ENCODE data around the gene LRFN5.

LRFN5 gene

DNA sequence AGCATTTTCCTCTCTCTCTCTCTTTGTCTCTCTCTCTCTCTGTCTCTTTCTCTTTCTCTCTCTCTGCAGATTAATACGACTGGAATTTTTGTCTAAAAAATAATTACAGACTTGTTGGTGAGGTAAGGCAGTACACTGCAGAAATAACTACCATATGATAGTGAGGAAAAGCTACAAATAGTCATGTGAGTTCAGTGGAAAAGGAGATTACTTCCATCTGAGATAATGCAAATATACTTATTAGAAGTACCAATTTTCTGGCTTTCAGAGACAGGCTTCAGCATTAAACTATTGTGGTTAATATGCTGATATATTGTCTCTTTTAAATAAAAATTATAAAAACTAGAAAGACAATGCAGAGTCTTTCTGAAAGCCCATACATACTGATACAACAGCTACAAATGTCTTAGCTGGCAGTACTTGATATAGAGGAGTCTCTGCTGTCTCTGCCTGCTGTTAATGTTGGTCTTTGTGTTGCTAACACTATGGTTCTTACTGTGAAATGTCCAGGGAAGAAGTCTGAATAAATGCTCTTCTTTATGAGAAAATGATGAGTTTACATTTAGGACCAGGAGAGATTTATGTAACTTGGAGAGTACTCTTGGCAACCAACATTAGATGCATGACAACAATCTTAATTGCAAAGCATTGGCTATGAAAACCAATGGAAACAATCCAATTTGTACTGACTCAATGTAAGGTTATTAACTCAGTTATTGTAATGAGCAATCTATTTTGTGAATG is 167.0 kb downstream of the LRFN5 start:
- no peak for DNase-seq

DNA sequence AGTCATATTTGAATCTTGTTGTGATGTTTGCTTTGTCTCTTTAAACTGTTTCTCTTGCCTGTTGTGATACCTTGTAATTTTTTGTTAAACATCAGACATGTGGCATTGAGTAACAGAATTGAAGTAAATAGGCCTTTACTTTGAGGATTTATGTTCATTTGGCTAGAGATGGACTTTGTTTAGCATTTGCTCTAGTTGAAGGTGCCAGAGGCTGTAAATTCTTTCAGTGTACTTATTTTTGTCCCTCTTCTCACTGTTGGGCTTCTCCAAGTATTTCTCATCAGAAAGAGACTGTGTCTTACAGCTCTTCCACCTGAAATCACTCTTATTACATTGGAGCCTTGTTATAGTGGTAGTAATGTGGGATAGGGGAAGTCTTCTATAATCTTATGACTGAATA is 175.8 kb downstream of the LRFN5 start:
- DNase-seq: no peak

DNA sequence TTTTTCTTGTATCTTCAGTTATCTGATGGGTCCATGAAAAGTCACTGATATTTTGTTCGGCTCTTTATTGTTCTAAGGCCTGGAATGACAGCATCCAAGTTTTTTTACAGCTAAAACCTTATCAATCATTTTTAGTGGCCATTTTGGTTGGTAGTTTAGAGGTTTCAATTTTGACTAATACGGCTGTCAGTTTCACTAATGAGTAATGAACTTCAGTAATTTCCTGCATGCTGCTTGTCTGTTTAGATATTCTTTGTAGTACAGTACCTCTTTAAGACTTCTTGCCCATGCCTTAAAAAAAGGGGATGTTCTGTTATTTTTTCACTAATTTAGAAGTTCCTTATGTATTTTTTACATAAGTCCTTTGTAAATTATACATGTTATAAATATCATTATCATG is 176.7 kb downstream of the LRFN5 start:
- DNase-seq: no peak

GRCh38 chr14:41785696-41786095 is 179.0 kb downstream of the LRFN5 start:
- DNase-seq: no peak

- no peak for DNase-seq
Observed at GRCh38 chr14:41799817-41800216, 193.1 kb downstream of the LRFN5 start.

DNA sequence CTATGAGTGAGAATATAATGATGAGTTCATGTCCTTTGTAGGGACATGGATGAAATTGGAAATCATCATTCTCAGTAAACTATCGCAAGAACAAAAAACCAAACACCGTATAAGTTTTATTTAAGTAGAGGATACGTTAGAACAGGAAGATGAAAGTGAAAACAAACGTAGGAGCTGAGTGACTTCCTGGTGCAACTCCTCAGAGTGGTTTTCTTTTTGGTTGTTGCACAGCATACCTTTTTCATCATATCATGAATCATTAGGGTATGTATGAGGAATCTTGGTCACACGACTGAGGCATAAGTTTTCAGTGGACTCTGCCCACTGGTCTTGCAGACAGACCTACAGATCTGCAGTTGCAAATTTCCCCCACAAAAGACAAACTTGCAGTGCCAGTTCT is 199.0 kb downstream of the LRFN5 start:
- DNase-seq: no peak

- no peak for DNase-seq
Observed at GRCh38 chr14:41806366-41806975, 199.8 kb downstream of the LRFN5 start.

- no peak for DNase-seq
Observed at GRCh38 chr14:41810362-41810761, 203.7 kb downstream of the LRFN5 start.

- DNase-seq: no peak
Observed at GRCh38 chr14:41817626-41818025, 210.9 kb downstream of the LRFN5 start.

- DNase-seq: no peak
Observed at GRCh38 chr14:41824441-41824840, 217.8 kb downstream of the LRFN5 start.

DNA sequence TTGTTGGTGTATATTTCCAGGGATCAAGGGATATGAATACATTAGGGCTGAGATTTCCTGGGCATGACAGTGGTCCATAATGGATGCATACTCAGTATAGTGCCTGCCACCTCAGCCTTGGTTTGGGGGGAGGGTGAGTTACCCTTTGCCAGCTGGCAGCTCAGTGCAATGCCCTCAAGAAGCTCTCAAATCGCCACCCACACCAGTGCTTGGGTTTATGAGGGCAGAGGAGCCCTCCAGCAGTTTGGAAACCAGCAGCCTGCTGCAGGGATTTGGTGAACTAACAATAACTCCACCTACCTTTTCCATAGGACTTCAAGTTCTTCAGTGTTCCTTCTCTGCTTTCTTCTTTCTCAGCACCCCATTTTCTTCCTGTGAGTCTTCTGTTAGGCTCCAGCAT is 218.9 kb downstream of the LRFN5 start:
- DNase-seq: no peak

DNA sequence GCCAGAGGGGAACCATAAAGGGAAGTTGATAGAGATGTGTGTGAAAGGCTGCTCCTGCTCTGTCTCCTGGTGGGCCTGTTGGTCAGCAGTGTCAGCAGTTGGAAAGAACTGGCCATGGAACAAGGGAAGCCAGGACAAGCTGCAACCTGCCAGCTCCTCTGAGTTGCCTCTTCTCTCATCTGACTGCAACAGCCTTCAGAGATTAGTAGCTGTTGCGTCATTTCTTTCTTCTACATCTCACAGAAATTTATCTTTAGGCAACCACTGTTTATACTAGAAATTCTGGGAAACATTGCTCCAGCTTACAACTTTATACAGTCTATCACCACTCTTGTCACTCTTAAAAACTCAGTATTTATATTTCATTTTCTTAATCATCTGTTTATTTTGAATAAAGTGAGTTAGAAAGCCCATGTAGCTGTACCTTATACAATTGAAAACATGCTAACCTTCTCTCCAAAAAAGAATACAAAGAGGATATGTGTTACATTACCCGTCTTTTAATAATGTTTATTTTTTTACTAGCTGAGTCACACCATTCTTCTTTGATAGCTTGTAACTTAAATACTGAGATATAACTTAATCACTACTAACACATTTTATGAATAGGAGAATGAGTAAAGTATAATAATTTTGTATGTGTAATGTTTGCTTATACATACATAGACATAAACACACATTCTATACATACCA is 224.2 kb downstream of the LRFN5 start:
- no peak for DNase-seq

- no peak for DNase-seq
Observed at GRCh38 chr14:41839661-41840060, 233.0 kb downstream of the LRFN5 start.

DNA sequence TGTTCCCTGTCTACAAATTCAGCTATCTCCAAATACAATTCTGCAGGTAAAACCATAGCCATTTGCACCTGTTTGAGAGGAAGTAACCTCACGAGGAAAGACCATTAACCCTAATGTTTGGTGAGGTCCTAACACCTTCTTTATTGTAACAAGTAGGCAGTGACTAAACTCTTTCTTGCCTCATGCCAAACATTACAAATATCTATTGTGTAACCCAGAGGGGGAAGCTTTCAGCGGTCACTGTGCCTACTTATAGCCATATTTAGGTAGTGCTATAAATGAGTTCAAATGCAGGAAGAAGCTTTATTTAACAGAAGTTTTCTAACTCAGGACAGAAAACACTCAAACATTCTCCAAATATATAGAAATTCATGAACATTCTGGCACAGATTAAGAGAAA is 252.7 kb downstream of the LRFN5 start:
- no peak for DNase-seq

- DNase-seq: no peak
Observed at GRCh38 chr14:41860586-41860985, 253.9 kb downstream of the LRFN5 start.

DNA sequence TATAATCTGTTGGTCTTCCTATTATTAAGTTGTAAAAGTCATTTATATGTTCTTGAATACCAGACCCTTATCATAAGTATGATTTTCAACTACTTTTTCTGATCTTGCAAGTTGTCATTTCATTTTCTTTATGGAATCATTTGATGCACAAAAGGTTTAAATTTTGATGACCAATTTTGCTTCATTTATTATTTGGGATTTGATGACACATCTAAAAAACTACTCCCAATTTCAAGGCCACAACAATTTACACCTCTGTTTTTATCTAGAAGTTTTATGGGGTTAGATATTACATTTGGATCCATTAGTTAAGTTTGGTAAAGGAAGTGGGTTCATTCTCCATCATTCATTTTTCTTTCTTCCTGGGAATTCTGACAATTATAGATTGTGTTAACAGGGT is 259.2 kb downstream of the LRFN5 start:
- DNase-seq: no peak

GRCh38 chr14:41868396-41868795 is 261.7 kb downstream of the LRFN5 start:
- no peak for DNase-seq

DNA sequence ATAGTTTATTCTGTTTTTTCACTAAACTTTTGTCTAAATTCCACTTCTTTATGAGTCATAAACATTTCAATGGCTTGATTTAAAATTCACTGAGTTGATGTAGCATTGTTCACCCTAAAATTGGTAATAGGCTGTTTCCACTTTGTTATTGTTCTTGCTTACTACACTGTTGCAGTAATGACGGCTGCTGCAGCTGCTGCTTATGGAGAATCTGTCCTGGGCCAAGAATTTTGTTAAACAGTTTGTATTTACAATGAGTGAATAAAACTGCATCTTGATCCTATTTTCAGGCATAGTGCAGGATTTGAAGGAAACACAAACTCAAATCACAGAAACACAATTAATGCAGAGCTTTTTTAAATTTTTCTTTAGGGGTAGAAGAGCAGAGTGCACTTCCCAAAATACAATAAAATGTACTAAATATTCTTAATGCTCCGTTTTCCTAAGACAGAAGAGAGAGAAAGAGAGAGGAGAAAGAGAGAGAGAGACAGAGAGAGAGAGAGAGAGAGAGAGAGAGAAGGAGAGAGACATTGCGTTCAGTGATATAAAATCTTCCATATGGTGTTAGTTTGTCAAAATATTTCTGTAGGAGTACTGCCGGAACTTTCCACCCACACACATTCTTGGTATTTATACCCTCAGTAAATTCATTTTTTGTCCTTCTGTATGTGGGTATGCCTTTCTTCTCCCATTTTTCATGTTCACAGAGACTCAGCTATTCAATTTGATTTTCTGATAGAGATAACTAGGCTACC is 266.4 kb downstream of the LRFN5 start:
- no peak for DNase-seq

- DNase-seq: no peak
Observed at GRCh38 chr14:41873686-41874317, 267.1 kb downstream of the LRFN5 start.

- no peak for DNase-seq
Observed at GRCh38 chr14:41875116-41875515, 268.4 kb downstream of the LRFN5 start.

- DNase-seq: no peak
Observed at GRCh38 chr14:41878321-41878720, 271.6 kb downstream of the LRFN5 start.

DNA sequence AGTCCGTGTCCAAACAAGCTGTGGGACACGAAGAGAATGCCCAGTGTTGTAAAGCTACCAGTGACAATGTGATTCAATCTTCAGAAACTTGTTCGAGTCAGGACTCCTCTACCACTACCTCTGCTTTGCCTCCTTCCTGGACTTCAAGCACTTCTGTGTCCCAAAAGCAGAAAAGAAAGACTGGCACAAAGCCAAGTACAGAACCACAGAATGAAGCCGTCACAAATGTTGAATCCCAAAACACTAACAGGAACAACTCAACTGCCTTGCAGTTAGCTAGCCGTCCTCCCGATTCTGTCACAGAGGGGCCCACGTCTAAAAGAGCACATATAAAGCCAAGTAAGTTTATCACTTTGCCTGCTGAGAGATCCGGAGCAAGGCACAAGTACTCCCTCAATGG is 284.9 kb downstream of the LRFN5 start:
- DNase-seq: no peak

DNA sequence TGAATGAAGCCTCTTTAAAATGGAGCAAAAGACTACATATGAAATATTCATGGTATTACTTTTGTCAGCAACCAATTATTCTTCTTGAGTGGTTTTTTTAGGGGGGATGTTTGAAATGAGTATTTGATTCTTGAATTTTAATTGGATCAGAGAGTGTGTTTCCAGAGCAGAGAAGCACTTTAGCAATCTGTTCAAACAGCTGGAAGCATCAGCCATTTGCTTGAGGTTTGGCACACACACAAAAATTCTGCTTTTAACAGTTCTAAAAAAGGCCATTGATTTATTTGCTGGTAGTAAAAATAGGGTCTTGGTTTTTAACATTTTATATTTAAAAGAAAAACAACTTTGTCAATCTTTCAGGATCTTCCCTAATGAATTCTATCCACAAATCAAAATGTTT is 292.7 kb downstream of the LRFN5 start:
- peak; percentile 25 for DNase-seq
